SU-DHL-6 (cell line): Measurements from ENCODE around the gene WNT16.

Source experiments
- H2AFZ ChIP-seq: fragments of 200-600 bp; sonication (generic); 2 replicates; pipeline ENCODE4 v1.6.1; 2014; ENCODE audit warnings: low read depth, mild to moderate bottlenecking, moderate library complexity, mixed read lengths, antibody characterized with exemption, low read length; ENCODE audit not compliant: severe bottlenecking
- H3F3A ChIP-seq: fragments of 200-600 bp; shearing (Covaris generic); 2 replicates; pipeline ENCODE4 v1.6.0; 2016; ENCODE audit warnings: antibody characterized with exemption, mild to moderate bottlenecking; ENCODE audit not compliant: insufficient read depth
- H3K27ac ChIP-seq: fragments of 200-600 bp; sonication (generic); 2 replicates; pipeline ENCODE4 v1.5.1; 2016; ENCODE audit warnings: low read depth, mild to moderate bottlenecking, low read length, moderate library complexity, mixed read lengths
- H3K27me3 ChIP-seq: fragments of 200-600 bp; sonication (generic), shearing (Covaris generic); 2 replicates; pipeline ENCODE4 v1.6.0; 2014; ENCODE audit warnings: mild to moderate bottlenecking, low read length
- H3K36me3 ChIP-seq: fragments of 200-600 bp; sonication (generic); 2 replicates; pipeline ENCODE4 v1.6.1; 2014; ENCODE audit warnings: mild to moderate bottlenecking, low read length, mixed read lengths
- H3K4me2 ChIP-seq: fragments of 300-600, 200-600 bp; shearing (Covaris generic), sonication (generic); 2 replicates; pipeline ENCODE4 v1.6.0; 2014; ENCODE audit warnings: low read length, low read depth, mild to moderate bottlenecking; ENCODE audit not compliant: poor library complexity, severe bottlenecking
- H3K4me3 ChIP-seq: fragments of 200-600 bp; sonication (generic); 2 replicates; pipeline ENCODE4 v1.5.1; 2014; ENCODE audit warnings: antibody characterized with exemption, low read length, mild to moderate bottlenecking, mixed read lengths; ENCODE audit not compliant: insufficient read depth, poor library complexity, severe bottlenecking
- H3K79me2 ChIP-seq: fragments of 200-600 bp; sonication (generic); 2 replicates; pipeline ENCODE4 v1.6.1; 2014; ENCODE audit warnings: mild to moderate bottlenecking, low read length, moderate library complexity; ENCODE audit not compliant: insufficient read depth
- H3K9ac ChIP-seq: fragments of 200-600 bp; sonication (generic); 2 replicates; pipeline ENCODE4 v1.7.0; 2014; ENCODE audit warnings: mild to moderate bottlenecking, low read length
- H3K9me2 ChIP-seq: fragments of 200-600 bp; sonication (generic); replicated peaks from 2 replicates; pipeline ENCODE4 v1.6.1; 2014; ENCODE audit warnings: low read length; ENCODE audit not compliant: insufficient read depth
- H3K9me3 ChIP-seq: fragments of 200-600 bp; sonication (generic); 2 replicates; pipeline ENCODE4 v1.6.1; 2014; ENCODE audit warnings: low read length, mixed read lengths; ENCODE audit not compliant: insufficient read depth
- H4K20me1 ChIP-seq: fragments of 200-600 bp; sonication (generic); 2 replicates; pipeline ENCODE4 v1.6.1; 2014; ENCODE audit warnings: low read depth, mild to moderate bottlenecking, antibody characterized with exemption, low read length, moderate library complexity, mixed read lengths
- EZH2phosphoT487 ChIP-seq: fragments of 200-600 bp; sonication (generic), shearing (Covaris generic); conservative IDR thresholded peaks from 2 replicates; pipeline ENCODE4 v1.6.1; 2018; ENCODE audit warnings: mild to moderate bottlenecking, antibody characterized with exemption, low read length, moderate library complexity, mixed read lengths
- TF ChIP-seq, protein P1 (sequence below): fragments of 200-600 bp; sonication (generic); IDR thresholded peaks from one replicate; pipeline ENCODE4 v1.5.1; 2017; ENCODE audit warnings: antibody characterized with exemption, mild to moderate bottlenecking, low read length, moderate library complexity; ENCODE audit not compliant: insufficient read depth, poor library complexity, severe bottlenecking

WNT16 gene

GRCh38 chr7:121280656-121281055 is 48.1 kb upstream of the WNT16 start:
- Histone ChIP-seq H3F3A (no peaks in the 10 kb centered on the region), H3K9me2 (no peaks in the 10 kb centered on the region), H3K79me2 (no peaks in the 10 kb centered on the region), H2AFZ (no peak overlapping the region), H3K36me3 (no peaks in the 10 kb centered on the region), H4K20me1 (no peaks in the 10 kb centered on the region), H3K27ac (no peak overlapping the region), H3K4me2 (no peak overlapping the region), H3K27me3 (no peaks in the 10 kb centered on the region), H3K9ac (no peak overlapping the region), H3K4me3 (no peak overlapping the region), H3K9me3 (no peaks in the 10 kb centered on the region)
- TF ChIP-seq, protein P1, sequence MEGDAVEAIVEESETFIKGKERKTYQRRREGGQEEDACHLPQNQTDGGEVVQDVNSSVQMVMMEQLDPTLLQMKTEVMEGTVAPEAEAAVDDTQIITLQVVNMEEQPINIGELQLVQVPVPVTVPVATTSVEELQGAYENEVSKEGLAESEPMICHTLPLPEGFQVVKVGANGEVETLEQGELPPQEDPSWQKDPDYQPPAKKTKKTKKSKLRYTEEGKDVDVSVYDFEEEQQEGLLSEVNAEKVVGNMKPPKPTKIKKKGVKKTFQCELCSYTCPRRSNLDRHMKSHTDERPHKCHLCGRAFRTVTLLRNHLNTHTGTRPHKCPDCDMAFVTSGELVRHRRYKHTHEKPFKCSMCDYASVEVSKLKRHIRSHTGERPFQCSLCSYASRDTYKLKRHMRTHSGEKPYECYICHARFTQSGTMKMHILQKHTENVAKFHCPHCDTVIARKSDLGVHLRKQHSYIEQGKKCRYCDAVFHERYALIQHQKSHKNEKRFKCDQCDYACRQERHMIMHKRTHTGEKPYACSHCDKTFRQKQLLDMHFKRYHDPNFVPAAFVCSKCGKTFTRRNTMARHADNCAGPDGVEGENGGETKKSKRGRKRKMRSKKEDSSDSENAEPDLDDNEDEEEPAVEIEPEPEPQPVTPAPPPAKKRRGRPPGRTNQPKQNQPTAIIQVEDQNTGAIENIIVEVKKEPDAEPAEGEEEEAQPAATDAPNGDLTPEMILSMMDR, result no peak
- TF ChIP-seq EZH2phosphoT487, result no peak

DNA sequence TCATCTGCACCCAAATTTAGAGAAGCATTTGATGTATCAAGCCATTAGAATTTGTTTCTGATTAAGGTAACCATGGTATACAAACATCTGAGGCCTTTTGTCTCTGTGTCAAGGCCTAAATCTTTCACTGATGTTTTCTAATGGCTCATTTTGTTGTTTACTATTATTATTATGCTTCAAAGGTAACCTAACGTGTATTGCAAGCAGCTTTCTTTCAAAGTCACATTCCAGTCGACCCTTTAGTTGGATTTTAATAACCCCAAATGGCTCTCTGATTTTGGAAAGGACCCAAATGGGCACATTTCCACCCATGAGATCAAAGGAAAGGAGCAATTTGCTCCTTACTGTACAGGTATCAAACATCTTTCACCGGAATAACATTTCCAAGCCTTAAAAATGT is 46.7 kb upstream of the WNT16 start:
- no peak for TF ChIP-seq EZH2phosphoT487
- TF ChIP-seq, protein P1, result no peak
- Histone ChIP-seq H3F3A (no peaks in the 10 kb centered on the region), H3K4me2 (no peak overlapping the region), H3K36me3 (no peaks in the 10 kb centered on the region), H3K27me3 (no peaks in the 10 kb centered on the region), H3K79me2 (no peaks in the 10 kb centered on the region), H3K9me3 (0 out of 2 replicates have a peak, but pooled peaks cover 4% of the 10 kb centered on the region), H3K9ac (no peak overlapping the region), H3K9me2 (no peaks in the 10 kb centered on the region), H2AFZ (no peak overlapping the region), H3K27ac (no peak overlapping the region), H3K4me3 (no peak overlapping the region), H4K20me1 (no peaks in the 10 kb centered on the region)

- no peak overlapping the region for H2AFZ ChIP-seq
- H3F3A ChIP-seq, result no peaks in the 10 kb centered on the region
- 0 out of 2 replicates have a peak, but pooled peaks cover 4% of the 10 kb centered on the region for H3K9me3 ChIP-seq
- no peaks in the 10 kb centered on the region for H3K79me2 ChIP-seq
- no peak overlapping the region for H3K9ac ChIP-seq
- H3K4me3 ChIP-seq, result no peak overlapping the region
- H3K4me2 ChIP-seq, result no peak overlapping the region
- H3K9me2 ChIP-seq, result no peaks in the 10 kb centered on the region
- no peaks in the 10 kb centered on the region for H4K20me1 ChIP-seq
- no peak for TF ChIP-seq EZH2phosphoT487
- TF ChIP-seq, protein P1, result no peak
- no peaks in the 10 kb centered on the region for H3K27me3 ChIP-seq
- no peak overlapping the region for H3K27ac ChIP-seq
- no peaks in the 10 kb centered on the region for H3K36me3 ChIP-seq
These were observed 43.6 kb upstream of the WNT16 start for GRCh38 chr7:121285066-121285667.
